GM12878 (cell line): Measurements from ENCODE around the gene SLAMF1.

Experiments used
- E2F4 ChIP-seq: IDR thresholded peaks from 2 replicates; pipeline ENCODE4 v1.6.1; 2012; ENCODE audit warnings: low read depth, low read length, improper control_type of control experiment
- MYC ChIP-seq: IDR thresholded peaks from 2 replicates; pipeline ENCODE4 v1.6.1; 2011; ENCODE audit warnings: mild to moderate bottlenecking, low read length, moderate library complexity, inconsistent platforms; ENCODE audit not compliant: insufficient read depth, insufficient replicate concordance, insufficient read length, severe bottlenecking
- POLR2AphosphoS2 ChIP-seq: IDR thresholded peaks from 2 replicates; pipeline ENCODE4 v1.6.1; 2011; ENCODE audit warnings: low read depth, mild to moderate bottlenecking, low read length, improper control_type of control experiment, moderate library complexity
- POU2F2 ChIP-seq: IDR thresholded peaks from 3 replicates; pipeline ENCODE4 v1.6.1; 2011; ENCODE audit warnings: low read depth, mild to moderate bottlenecking, low read length, borderline replicate concordance
- RAD21 ChIP-seq: IDR thresholded peaks from 2 replicates; pipeline ENCODE4 v1.6.1; 2011; ENCODE audit warnings: mild to moderate bottlenecking, low read depth, low read length, moderate library complexity; ENCODE audit not compliant: insufficient read depth
- TARDBP ChIP-seq: IDR thresholded peaks from 2 replicates; pipeline ENCODE4 v1.6.1; 2016; ENCODE audit warnings: borderline replicate concordance
- YY1 ChIP-seq: IDR thresholded peaks from 2 replicates; pipeline ENCODE4 v1.6.1; 2011; ENCODE audit warnings: low read depth, mild to moderate bottlenecking, low read length

GRCh38 chr1:160644399-160644798, 2.4 kb downstream of the SLAMF1 start:
- TF ChIP-seq POLR2AphosphoS2 (no peak; the same call in 1 of the 2 replicates), RAD21 (no peak), MYC (no peak), E2F4 (no peak), YY1 (no peak), POU2F2 (no peak), TARDBP (no peak)
